NCI-H774 (cell line): ENCODE data around the gene GPR37.

Experiments used
- DNase-seq: peaks from one replicate; lab custom pipeline; 2025; lab: John Stamatoyannopoulos, UW

GPR37 gene

DNA sequence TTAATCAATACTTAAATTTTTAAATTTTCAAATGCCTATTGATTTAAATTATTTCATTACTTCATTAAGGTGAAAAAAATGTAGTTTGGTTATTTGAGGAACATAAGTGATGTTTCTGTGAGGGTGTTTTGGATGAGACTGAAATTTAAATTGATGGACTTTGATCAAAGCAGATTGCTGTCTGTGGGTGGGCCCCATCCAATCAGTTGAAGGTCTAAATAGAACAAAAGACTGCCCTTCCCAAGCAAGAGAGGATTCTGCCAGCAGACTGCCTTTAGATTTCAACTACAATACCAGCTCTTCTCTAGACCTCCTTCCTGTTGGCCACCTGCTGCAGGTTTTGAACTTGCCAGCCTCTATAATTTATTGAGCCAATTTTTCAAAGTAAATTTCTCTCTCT lies 14.5 kb upstream of the GPR37 start:
- no peak for DNase-seq

DNA sequence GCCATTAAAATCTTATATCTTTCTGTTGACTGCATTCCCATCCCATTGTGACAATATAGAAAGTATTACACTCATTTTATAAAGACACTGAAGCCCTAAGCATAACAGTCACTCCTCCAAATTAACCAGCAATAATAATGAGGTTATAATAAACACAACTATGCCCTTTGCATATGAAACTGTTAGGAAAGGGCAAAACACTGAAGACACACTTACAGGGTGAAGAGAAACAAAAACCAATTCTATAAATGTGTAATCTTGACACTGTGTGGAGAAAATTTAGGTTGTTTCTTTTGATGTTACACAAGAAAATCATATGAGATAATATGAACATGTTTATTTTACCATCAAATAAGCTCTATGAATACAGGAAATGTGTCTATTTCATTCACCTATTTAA lies 14.0 kb upstream of the GPR37 start:
- DNase-seq, result no peak

- DNase-seq, result peak; percentile 63
These were observed 13.6 kb upstream of the GPR37 start for GRCh38 chr7:124779194-124779593.

- no peak for DNase-seq
These were observed 11.7 kb upstream of the GPR37 start for GRCh38 chr7:124777268-124777667.

- no peak for DNase-seq
These were observed 10.6 kb upstream of the GPR37 start for GRCh38 chr7:124776153-124776552.

GRCh38 chr7:124775422-124775821 lies 9.8 kb upstream of the GPR37 start:
- DNase-seq, result no peak

- no peak for DNase-seq
These were observed 8.3 kb upstream of the GPR37 start for GRCh38 chr7:124773938-124774337.

DNA sequence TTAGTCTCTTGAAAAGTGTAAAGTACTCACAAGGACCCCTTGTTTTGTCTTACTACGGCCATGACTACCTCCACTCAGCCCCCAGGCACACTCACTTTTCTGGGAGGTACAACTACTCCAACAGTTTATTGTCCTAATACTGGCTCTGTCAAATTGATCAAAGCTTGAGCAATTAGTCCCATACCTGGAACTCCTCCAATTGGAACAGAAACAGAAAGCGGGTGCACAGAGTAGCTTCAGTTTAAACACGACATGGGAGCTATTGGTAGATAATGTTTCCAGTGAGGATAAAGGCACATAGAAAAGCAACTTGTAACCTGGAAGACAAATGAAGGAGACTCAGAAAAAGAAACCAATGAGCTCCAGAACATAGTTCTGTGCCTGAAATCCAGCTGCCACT lies 7.7 kb upstream of the GPR37 start:
- no peak for DNase-seq

DNA sequence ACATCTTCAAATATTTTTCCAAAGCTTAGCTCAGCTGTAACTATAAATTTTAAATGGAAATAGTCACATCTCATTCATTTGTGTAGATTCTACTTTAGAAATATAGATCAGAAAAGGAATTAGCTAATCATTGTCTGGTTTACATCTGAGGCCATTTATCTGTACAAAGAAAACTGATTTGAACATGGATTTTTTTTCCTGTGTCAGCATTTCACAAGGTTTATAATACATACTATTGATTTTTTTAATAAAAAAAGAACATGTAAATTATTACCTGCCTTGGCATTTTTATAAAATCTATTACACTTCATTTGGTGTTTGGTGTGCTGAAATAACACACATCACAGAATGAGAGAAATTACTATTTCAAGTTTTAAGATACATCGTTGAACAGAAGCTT lies 3.5 kb upstream of the GPR37 start:
- no peak for DNase-seq

GRCh38 chr7:124768525-124768924 lies 2.9 kb upstream of the GPR37 start:
- DNase-seq, result no peak

GRCh38 chr7:124764847-124765400 lies 668 bp downstream of the GPR37 start:
- DNase-seq, result no peak

GRCh38 chr7:124764051-124764846 lies 1.3 kb downstream of the GPR37 start:
- no peak for DNase-seq

DNA sequence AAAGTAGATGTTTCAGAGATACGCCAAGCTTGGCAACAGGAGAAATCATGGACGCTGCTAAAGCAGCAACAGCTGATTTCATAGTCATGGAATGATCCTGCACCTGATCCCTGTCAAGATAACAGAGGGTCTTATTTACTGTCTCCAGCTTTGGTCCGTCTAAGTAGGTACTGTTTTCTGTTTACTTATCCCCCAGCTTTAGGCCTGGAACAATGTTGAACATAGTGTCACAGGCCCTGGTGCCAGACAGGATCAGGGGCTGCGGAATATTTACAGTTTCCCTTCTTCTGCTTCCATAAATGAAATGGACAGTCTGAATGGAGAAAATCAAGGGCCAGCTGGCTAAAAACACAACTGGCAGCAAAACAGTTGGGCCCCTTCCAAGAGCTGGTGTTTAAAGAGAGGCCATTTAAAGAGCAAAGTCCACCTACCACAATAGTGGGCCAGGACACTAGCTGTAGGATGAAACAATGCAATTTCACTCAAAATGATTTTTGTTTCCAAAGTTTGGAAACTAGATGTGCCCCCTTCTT lies 2.9 kb downstream of the GPR37 start:
- DNase-seq, result no peak

DNA sequence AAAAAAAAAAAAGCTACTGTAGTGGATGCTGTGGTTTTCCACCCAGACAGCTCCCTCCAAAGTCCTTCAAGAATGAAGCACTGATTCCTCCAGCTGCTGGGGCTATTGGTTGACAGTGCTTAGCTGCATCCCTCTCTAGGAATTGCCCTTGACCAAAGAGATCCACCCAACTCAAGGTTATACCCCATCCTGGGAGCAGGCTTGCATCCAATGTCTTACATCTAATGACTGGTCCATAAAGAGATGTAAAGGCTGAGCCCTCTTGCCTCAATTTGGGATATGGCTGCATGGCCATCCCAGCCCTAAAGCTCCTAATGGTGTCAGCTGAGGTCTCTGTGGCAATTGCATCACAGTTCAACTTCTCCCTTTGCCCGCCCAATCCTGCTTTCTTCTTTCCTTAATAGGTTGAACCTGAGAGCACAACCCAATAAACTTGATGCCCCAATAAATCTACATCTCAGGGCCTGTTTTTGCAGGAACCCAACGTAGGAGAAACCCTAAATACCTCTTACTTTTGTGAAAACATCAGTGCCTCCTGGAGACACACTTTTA lies 4.4 kb downstream of the GPR37 start:
- DNase-seq, result no peak

DNA sequence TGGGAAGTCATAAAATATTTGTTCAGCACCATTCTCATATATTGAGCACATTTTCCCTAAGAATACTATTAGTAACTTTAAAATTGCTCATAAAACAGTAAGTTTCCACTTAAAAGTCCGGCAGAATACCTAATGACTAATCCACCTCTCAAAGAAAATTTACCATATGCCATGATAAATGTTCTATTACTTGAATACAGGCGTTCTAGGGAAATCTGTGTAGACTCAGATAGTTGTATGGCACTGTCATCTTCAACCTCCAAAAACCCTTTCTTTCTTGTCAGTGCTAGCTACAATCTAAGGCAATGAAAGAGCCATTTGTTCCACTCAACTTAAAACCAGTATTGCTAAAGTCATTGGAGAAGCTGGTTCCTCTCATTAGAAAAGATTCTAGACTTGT lies 7.3 kb downstream of the GPR37 start:
- no peak for DNase-seq

GRCh38 chr7:124754576-124755268 lies 10.9 kb downstream of the GPR37 start:
- DNase-seq, result no peak

GRCh38 chr7:124752310-124752709 lies 13.3 kb downstream of the GPR37 start:
- no peak for DNase-seq

DNA sequence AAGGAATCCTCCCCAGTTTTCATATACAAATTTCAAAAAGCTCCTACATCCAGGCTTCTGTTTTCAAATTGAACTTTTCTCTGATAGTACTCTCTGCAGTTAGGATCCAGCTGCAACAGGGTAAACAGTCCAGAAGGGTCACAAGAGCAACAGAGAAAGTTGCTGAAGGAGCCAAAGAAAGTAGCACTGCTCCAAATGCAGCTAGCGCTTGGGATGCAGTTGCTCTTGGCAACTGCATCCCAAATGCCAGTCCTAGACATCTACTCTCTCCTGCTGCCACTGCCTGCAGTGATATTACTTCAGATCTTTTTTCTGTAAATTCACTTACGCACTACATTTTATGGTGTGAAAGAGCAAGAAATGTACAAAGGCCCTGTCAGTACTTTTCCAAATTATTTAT lies 14.6 kb downstream of the GPR37 start:
- no peak for DNase-seq

DNA sequence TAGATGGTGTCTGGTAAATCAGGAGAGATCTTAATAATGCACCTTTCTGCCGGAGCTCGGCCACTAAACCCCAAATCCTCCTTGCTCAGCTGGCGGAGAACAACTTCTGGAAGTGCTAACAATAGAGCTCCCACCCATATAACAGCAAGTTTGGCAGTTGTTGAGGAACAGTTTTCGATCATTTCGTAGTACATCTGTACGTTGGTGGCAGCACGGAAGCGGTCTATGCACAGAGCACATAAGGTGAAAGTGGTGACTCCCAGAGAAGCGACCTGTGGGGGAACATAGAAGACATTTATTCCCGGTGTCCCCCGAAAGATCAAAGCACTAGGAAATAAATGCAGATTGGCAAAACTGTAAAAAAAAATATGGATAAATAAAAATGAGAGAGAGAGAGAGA lies 18.5 kb downstream of the GPR37 start:
- no peak for DNase-seq

GRCh38 chr7:124738639-124739038 lies 27.0 kb downstream of the GPR37 start:
- no peak for DNase-seq

DNA sequence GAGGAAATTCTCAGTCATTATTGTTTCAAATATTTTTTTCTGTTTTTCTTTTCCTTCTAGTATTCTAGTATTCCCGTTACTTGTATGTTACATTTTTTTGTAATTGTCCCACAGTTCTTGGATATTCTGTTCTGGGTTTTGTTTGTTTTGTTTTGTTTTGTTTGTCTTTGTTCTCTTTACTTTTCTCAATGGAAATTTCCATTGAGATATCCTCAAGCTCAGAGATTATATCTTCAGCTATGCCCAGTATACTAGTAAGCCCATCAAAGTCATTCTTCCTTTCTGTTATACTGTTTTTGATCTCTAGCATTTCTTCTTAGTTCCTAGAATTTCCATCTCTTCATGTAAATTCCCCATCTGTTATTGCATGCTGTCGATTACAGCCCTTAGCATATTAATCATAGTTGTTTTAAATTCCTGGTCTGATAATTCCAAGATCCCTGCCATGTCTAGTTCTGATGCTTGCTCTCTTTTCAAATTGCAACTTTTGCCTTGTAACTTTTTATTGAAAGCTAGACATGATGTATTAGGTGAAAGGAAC lies 27.8 kb downstream of the GPR37 start:
- DNase-seq, result no peak

DNA sequence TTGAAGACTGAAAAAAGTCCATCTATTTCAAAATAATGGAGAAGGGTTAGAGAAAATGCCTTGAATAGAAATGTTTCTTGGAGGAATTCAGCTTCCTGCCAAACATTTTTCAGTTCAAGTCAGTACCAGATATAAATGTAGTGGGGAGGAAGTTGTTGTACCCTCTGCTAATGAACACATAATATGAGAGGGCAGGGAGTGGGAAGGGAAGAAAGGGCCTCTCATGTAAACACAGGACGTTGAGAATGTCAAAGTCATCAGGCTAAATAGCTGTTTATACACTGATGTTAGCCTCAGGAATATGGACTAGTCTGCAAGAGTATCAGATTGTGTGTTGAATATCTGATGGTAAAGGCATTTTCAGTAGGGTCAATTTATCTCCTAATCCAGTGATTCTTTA lies 37.0 kb downstream of the GPR37 start:
- no peak for DNase-seq
